Endometrium (tissue), 2 donors: ENCODE measurements around the gene EVA1A.
"Not testable (repeated sequence)": the region's sequence is repeated elsewhere in the genome, so short reads cannot be mapped to it uniquely, and the experiment has no call there.

Experiments
- FAIRE-seq: peaks from 2 replicates; lab custom pipeline; 2012; peaks lifted over from hg19 to GRCh38; lab: Jason Lieb, UNC
- donor health status: control.
- donor health status: control.

EVA1A gene

DNA sequence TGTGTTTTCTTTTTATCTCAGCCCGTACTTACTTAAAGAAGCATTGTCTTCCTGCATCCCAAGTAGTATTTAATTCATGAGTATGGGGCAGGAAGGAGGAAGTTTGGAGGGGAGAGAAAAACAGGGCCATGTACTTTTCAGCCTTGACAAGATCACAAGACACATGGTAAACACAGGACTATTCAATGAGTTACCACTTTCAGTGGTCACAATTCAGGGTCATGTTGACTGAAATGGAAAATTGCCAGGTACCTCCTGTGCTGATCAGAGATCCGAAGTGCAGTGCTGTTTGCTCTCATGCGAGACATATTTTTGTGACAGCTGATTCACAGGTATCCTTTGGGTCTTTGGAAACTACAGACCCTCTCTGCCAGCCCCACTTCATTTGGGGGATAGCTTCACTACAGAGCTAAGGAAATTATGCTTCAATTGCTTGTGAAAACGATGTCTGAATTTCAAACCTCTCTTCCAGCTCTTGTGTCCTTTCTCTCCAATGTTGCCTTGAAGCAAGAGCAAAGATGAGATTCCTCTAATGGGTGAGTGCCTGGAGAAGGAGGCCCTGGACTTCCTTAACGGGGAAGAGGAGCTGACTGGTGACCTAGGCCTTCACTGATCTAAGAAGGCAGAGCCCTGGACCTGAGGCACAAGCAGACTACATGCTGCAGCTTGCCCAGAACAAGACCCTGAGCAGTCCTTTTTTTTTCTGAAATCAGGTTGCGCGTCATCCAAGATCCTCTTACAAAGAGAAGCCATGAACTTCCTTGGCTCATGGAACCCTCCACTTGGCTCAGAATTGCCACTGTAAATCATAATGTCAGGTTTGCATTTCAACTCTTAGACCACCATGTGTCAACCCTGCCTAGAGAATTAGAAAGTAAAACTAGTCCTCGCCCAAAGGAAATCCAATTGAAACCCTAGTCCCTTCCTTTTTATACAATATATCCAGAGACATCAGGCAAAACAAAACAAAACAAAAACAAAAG lies 44.1 kb downstream of the EVA1A start:
- no peak for FAIRE-seq

DNA sequence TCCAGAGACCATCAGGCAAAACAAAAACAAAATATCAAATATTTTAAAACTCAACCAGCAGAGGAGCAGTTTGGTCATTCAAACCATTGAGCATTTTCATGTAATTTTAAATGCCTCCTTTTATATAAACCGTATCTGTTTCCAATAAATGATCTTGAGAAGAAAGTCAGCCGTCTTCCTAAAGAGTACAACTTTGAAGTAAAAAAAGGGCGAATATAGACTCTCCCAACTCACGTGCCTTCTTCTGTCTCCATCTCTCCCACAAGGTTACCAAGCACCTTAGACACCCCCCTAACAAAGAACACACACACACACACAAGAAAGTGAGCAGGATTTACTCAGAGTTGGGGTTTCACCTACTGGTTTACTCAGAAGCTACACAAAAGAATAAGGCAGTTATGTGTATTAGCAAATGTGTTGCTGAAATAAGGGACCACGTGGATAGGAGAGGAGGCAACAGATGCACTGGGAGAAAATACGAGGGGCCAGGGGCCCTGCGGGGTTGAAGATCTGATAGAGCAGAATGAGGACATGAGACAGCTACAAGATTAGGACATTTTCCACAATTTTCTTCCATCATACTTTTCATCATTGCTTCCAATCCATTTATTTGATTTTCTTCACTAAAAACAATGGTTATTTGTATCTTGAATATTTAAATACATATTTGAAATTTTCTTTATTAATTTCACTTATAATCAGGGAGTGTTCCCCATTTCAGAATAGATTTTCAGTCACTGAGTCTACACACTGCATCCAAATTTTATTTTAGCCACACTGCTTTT lies 45.0 kb downstream of the EVA1A start:
- no peak for FAIRE-seq

GRCh38 chr2:75513616-75514170 lies 47.0 kb downstream of the EVA1A start:
- no peak for FAIRE-seq

- FAIRE-seq = no peak
These were observed 48.1 kb downstream of the EVA1A start for GRCh38 chr2:75512455-75513212.

DNA sequence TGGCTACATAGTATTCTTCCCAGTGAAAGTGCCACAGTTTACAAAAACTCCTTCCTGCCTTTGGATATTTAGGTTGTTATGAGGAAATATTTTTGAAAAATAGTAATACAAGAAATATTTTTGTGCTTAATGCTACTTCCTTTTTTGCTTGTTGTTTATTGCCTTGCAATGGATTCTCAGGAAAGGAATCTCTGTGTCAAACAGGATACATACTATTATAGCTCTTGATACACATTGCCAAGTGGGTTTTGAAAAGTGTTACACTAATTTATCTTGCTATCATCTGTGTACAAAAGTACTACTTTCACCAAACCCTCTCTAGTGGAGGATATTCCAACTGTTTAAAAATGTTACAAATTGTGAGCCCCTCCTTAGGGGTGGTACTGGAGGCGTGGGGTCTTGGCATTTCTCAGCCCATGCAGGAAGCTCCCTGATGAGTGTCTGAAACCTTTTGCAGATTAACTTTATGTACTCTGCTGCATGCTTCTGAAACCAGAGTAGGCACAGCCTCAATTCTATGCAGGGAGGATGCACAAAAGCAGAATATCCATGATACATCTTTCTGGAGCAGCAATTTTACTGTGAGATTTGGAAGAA lies 54.5 kb downstream of the EVA1A start:
- FAIRE-seq = no peak

GRCh38 chr2:75505012-75505411 lies 55.7 kb downstream of the EVA1A start:
- FAIRE-seq = no peak

- no peak for FAIRE-seq
These were observed 57.6 kb downstream of the EVA1A start for GRCh38 chr2:75503048-75503607.

GRCh38 chr2:75500633-75501032 lies 60.1 kb downstream of the EVA1A start:
- FAIRE-seq = no peak

DNA sequence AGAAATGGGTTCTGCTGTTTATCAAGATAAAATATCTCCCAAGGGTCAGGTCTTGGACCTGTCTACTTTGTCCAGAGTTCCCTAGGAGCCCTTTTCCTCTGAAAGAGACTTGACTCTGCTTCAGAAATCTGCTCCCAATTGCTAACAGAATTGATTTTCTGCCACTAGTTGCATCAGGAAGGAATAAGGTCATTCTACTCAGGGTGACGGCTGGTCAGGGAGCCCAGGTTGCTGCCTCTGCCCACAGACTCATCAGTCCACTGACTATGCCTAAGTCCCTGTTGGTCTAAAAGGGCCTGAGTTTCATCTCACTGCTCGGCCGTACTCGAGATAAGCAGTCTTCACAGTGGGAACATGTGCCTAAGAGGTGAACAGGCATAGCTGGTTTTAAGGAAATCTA lies 61.2 kb downstream of the EVA1A start:
- FAIRE-seq = no peak

- no peak for FAIRE-seq
These were observed 61.8 kb downstream of the EVA1A start for GRCh38 chr2:75498907-75499306.

DNA sequence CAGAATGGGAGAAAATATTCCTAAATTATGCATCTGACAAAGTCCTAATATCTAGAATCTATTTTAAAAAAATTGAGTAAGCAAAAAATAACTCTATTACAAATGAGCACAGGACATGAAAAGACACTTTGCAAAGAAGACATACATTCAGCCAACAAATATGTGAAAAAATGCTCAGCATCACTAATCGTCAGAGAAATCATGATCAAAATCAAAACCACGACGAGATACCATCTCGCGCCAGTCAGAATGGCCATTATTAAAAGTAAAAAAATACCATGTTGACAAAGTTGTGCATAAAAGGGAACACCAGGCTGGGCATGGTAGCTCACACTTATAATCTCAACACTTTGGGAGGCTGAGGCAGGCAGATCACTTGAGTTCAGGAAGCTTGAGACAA lies 63.5 kb downstream of the EVA1A start:
- FAIRE-seq = no peak

GRCh38 chr2:75495862-75496261 lies 64.9 kb downstream of the EVA1A start:
- no peak for FAIRE-seq

- no peak for FAIRE-seq
These were observed 66.5 kb downstream of the EVA1A start for GRCh38 chr2:75494137-75494769.

DNA sequence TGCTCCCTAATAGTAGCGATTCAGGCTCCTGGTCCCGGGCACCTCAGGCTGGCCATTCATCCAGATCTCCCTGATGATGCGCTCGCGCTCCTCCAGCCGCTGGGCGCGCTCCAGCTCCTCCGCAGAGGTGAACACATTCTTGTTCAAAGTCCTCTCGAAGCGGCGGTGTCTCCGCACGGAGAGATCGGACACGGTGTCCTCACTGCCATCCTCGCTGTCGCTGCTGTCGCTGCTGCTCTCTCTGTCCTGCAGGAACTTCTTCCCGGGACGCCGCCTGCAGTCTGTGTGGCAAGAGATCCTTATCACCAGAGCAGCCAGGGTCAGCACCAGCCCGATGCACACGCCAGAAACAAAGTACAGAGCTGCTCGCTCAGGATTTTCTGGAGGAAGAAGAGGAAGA lies 67.5 kb downstream of the EVA1A start:
- FAIRE-seq = no peak

GRCh38 chr2:75491129-75491753 lies 69.5 kb downstream of the EVA1A start:
- FAIRE-seq = no peak

DNA sequence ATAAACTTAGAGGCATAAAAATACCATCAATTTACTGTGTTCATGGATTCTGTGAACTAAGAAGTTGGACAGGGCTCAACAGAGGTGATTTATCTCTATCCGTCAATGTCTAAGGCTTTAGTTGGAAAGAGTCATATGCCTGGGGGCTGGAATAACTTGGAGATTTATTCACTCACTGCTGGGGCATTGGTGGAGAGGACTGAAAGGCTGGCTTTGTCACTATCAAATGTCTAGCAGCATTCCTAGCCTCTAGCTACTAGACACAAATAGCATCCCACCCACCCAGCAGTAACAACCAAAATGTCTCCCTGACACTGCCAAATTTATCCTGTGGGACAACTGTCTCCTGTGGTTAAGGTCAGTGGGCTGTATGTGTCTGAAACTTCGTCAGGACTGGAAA lies 71.0 kb downstream of the EVA1A start:
- FAIRE-seq = no peak

- FAIRE-seq = no peak
These were observed 72.6 kb downstream of the EVA1A start for GRCh38 chr2:75488157-75488556.

DNA sequence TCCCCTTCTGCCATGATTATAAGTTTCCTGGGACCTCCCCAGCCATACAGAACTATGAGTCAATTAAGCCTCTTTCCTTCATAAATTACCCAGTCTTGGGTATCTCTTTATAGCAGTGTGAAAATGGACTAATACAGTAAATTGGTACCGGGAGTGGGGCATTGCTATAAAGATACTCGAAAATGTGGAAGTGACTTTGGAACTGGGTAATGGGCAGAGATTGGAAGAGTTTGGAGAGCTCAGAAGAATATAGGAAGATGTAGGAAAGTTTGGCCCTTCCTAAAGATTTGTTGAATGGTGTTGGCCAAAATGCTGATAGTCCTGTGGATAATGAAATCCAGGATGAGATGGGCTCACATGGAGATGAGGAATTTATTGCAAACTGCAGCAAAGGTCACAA lies 74.0 kb downstream of the EVA1A start:
- not testable (repeated sequence) for FAIRE-seq

DNA sequence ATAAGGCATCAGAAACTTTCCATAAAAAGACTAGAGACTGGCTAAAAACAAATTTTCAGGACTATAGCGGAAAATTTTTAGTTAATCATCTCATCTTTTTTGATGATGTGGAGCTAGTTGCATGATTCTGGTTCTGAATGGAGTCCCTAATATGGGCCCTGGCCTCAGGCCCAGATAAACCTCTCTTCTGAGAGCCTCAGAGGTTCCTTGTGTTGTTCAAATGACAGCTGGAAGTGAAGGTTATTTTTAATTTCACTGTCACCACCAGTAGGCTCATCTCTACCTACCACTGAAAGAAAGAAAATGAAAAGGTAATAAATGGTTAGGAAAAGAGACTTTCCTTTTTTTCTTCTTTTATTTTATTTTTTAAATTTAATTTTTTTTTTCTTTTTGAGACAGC lies 75.9 kb downstream of the EVA1A start:
- FAIRE-seq = no peak

GRCh38 chr2:75483878-75484277 lies 76.9 kb downstream of the EVA1A start:
- FAIRE-seq = no peak
